Panc1 (cell line): ENCODE measurements around the gene ADAM23.

ENCODE experiments used
- POLR2AphosphoS5 ChIP-seq: IDR thresholded peaks from 2 replicates; pipeline ENCODE4 v1.6.1; 2012; ENCODE audit warnings: mild to moderate bottlenecking, low read depth, low read length, moderate library complexity
- SIN3A ChIP-seq: IDR thresholded peaks from 2 replicates; pipeline ENCODE4 v1.6.1; 2012; ENCODE audit warnings: low read depth, mild to moderate bottlenecking, low read length, moderate library complexity, borderline replicate concordance; ENCODE audit not compliant: insufficient read depth
- TF ChIP-seq, protein P1 (sequence below): fragments of 450-650 bp; IDR thresholded peaks from 2 replicates; pipeline ENCODE4 v1.5.1; 2017; ENCODE audit warnings: mild to moderate bottlenecking
- TF ChIP-seq, protein P2 (sequence below), 2 experiments: IDR thresholded peaks; 2 replicates each; pipeline ENCODE4 v1.6.1; 2011 to 2012; ENCODE audit warnings: low read depth in 2 of 2, control low read depth in 1 of 2, low read length in 1 of 2, mild to moderate bottlenecking in 1 of 2, moderate library complexity in 1 of 2; ENCODE audit not compliant: insufficient read depth in 1 of 2

DNA sequence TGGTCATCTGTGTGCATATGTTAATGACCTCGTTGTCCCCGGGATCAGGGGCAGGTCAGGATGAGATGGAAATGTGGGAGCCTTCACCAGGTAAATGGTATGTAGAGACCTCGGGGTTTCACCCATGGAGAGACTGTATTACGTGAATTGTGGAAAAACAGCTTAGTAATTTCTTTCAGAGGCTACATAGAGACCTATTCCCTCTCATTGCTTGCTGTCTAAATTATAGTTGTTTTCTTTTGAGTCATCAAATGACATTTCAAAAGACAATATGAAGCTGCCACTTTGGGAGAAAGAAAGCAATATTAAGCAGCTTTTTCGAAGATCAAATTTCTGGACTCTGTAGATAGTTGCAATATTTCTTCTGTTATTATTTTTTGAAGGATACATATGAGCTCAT is 20.4 kb downstream of the ADAM23 start:
- TF ChIP-seq, protein P1, sequence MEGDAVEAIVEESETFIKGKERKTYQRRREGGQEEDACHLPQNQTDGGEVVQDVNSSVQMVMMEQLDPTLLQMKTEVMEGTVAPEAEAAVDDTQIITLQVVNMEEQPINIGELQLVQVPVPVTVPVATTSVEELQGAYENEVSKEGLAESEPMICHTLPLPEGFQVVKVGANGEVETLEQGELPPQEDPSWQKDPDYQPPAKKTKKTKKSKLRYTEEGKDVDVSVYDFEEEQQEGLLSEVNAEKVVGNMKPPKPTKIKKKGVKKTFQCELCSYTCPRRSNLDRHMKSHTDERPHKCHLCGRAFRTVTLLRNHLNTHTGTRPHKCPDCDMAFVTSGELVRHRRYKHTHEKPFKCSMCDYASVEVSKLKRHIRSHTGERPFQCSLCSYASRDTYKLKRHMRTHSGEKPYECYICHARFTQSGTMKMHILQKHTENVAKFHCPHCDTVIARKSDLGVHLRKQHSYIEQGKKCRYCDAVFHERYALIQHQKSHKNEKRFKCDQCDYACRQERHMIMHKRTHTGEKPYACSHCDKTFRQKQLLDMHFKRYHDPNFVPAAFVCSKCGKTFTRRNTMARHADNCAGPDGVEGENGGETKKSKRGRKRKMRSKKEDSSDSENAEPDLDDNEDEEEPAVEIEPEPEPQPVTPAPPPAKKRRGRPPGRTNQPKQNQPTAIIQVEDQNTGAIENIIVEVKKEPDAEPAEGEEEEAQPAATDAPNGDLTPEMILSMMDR: no peak
- TF ChIP-seq POLR2AphosphoS5: no peak
- TF ChIP-seq, protein P2, sequence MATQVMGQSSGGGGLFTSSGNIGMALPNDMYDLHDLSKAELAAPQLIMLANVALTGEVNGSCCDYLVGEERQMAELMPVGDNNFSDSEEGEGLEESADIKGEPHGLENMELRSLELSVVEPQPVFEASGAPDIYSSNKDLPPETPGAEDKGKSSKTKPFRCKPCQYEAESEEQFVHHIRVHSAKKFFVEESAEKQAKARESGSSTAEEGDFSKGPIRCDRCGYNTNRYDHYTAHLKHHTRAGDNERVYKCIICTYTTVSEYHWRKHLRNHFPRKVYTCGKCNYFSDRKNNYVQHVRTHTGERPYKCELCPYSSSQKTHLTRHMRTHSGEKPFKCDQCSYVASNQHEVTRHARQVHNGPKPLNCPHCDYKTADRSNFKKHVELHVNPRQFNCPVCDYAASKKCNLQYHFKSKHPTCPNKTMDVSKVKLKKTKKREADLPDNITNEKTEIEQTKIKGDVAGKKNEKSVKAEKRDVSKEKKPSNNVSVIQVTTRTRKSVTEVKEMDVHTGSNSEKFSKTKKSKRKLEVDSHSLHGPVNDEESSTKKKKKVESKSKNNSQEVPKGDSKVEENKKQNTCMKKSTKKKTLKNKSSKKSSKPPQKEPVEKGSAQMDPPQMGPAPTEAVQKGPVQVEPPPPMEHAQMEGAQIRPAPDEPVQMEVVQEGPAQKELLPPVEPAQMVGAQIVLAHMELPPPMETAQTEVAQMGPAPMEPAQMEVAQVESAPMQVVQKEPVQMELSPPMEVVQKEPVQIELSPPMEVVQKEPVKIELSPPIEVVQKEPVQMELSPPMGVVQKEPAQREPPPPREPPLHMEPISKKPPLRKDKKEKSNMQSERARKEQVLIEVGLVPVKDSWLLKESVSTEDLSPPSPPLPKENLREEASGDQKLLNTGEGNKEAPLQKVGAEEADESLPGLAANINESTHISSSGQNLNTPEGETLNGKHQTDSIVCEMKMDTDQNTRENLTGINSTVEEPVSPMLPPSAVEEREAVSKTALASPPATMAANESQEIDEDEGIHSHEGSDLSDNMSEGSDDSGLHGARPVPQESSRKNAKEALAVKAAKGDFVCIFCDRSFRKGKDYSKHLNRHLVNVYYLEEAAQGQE (IDR thresholded peaks at IDR 0.05; ENCODE audit: insufficient read depth in 1 of 2, low read depth in 2 of 2, low read length in 1 of 2): no peak
- no peak for TF ChIP-seq SIN3A
